PC-3 (cell line): ENCODE measurements around the gene EHD4. TPM values are rescaled to one million over a fixed set of nuclear protein-coding genes. Genes with fewer than 3 reads are reported as not detected.

Experiments
- ATAC-seq: fragments of 200-7000 bp; cut with Tn5 transposase; 2 replicates; pipeline ENCODE4 v1.9.1; 2020; ENCODE audit warnings: mild to moderate bottlenecking, moderate library complexity
- BruUV-seq: library from RNA; stranded (reverse); fragments of 400-500 nt; replicated peaks from 2 replicates; lab custom pipeline; 2021; lab: Mats Ljungman, UMichigan
- CTCF ChIA-PET: fragments of 300-600 bp; sonication (Branson Sonifier 250); formaldehyde crosslinking; loops from one replicate; lab custom pipeline; 2022; ENCODE audit warnings: antibody characterized with exemption; lab: Charles Lee
- POLR2A ChIA-PET: fragments of 300-600 bp; sonication (Branson Sonifier 250); formaldehyde crosslinking; loops from one replicate; lab custom pipeline; 2022; ENCODE audit warnings: antibody characterized with exemption; ENCODE audit not compliant: unreplicated experiment; lab: Charles Lee
- DNase-seq: peaks from one replicate; pipeline ENCODE4 v3.0.0-alpha.2; 2015
- H2AFZ ChIP-seq: fragments of 300-600 bp; sonication (generic); 2 replicates; pipeline ENCODE4 v1.6.0; 2016; ENCODE audit warnings: antibody characterized with exemption, low read length
- H3F3A ChIP-seq: fragments of 300-600 bp; sonication (generic); one replicate; pipeline ENCODE4 v1.6.0; 2017; ENCODE audit warnings: antibody characterized with exemption, low read length, control low read depth, mild to moderate bottlenecking; ENCODE audit not compliant: unreplicated experiment
- H3K27ac ChIP-seq: fragments of 300-600 bp; sonication (generic); 2 replicates; pipeline ENCODE4 v1.5.1; 2016; ENCODE audit warnings: mild to moderate bottlenecking, low read length
- H3K27me3 ChIP-seq: fragments of 300-600 bp; sonication (generic); 2 replicates; pipeline ENCODE4 v1.6.1; 2016; ENCODE audit warnings: low read length, mixed read lengths
- H3K36me3 ChIP-seq: fragments of 300-600 bp; sonication (generic); 2 replicates; pipeline ENCODE4 v1.6.1; 2016; ENCODE audit warnings: low read depth, mixed run types, low read length, mixed read lengths
- H3K4me1 ChIP-seq: fragments of 300-600 bp; sonication (generic); 2 replicates; pipeline ENCODE4 v1.5.1; 2016; ENCODE audit warnings: low read length; ENCODE audit not compliant: insufficient read depth
- H3K4me2 ChIP-seq: fragments of 300-600 bp; sonication (generic); 2 replicates; pipeline ENCODE4 v1.6.0; 2016; ENCODE audit warnings: low read length
- H3K4me3 ChIP-seq: fragments of 300-600 bp; sonication (generic); 2 replicates; pipeline ENCODE4 v1.5.1; 2016; ENCODE audit warnings: mild to moderate bottlenecking, low read length, mixed read lengths
- H3K79me2 ChIP-seq: fragments of 300-600 bp; sonication (generic); 2 replicates; pipeline ENCODE4 v1.6.1; 2017; ENCODE audit warnings: low read length, mixed read lengths
- H3K9ac ChIP-seq: fragments of 300-600 bp; sonication (generic); 2 replicates; pipeline ENCODE4 v1.6.0; 2016; ENCODE audit warnings: mild to moderate bottlenecking, low read length
- H3K9me2 ChIP-seq: fragments of 300-600 bp; sonication (generic); replicated peaks from 2 replicates; pipeline ENCODE4 v1.6.1; 2016; ENCODE audit warnings: mixed run types, low read length, mixed read lengths
- H3K9me3 ChIP-seq: fragments of 300-600 bp; sonication (generic); 2 replicates; pipeline ENCODE4 v1.6.1; 2016; ENCODE audit warnings: low read length, mixed read lengths
- H4K20me1 ChIP-seq: fragments of 300-600 bp; sonication (generic); 2 replicates; pipeline ENCODE4 v1.6.1; 2016; ENCODE audit warnings: low read length, mixed read lengths
- CTCF ChIP-seq: fragments of 300-600 bp; sonication (generic); conservative IDR thresholded peaks from 2 replicates; pipeline ENCODE4 v1.5.1; 2017; ENCODE audit warnings: antibody characterized with exemption, low read depth, mild to moderate bottlenecking, low read length
- EZH2 ChIP-seq: fragments of 300-600 bp; sonication (generic); IDR thresholded peaks from one replicate; pipeline ENCODE4 v1.6.1; 2017; ENCODE audit warnings: antibody characterized with exemption, mild to moderate bottlenecking, low read length; ENCODE audit not compliant: unreplicated experiment
- EZH2phosphoT487 ChIP-seq: fragments of 300-600 bp; sonication (generic); IDR thresholded peaks from 2 replicates; pipeline ENCODE4 v1.6.1; 2018; ENCODE audit warnings: mild to moderate bottlenecking, antibody characterized with exemption, low read length, borderline replicate concordance
- intact Hi-C: fragments of 100-400 bp; cut with micrococcal nuclease; formaldehyde crosslinking; loops from 2 replicates; pipeline ENCODE4 v1.9.0; 2023
- total RNA-seq: library from RNA; depleted of rRNA; stranded (reverse); fragments of >200 nt; gene quantifications from 2 replicates; pipeline ENCODE4 v1.2.3, GENCODE V29; 2014

EHD4 gene
- total RNA-seq, 1 experiment from 2014 or later = 57.8 TPM

GRCh38 chr15:41892621-41893421, 79.5 kb downstream of the EHD4 start:
- intact Hi-C loops = no loop called here
- Histone ChIP-seq H3K4me3 (no peak overlapping the region), H3K9me2 (no peaks in the 10 kb centered on the region), H3K27ac (no peak overlapping the region), H4K20me1 (no peaks in the 10 kb centered on the region), H3K9me3 (no peaks in the 10 kb centered on the region), H3K27me3 (no peaks in the 10 kb centered on the region), H3K36me3 (no peaks in the 10 kb centered on the region; the same call in 1 of the 2 replicates), H2AFZ (no peak overlapping the region), H3K4me2 (no peak overlapping the region), H3F3A (no peaks in the 10 kb centered on the region), H3K4me1 (peaks cover 20% of the 10 kb centered on the region), H3K79me2 (no peaks in the 10 kb centered on the region), H3K9ac (no peak overlapping the region)
- no peak for TF ChIP-seq EZH2
- no peak for TF ChIP-seq CTCF
- TF ChIP-seq EZH2phosphoT487 = no peak
- no TSS peak for BruUV-seq
- ATAC-seq (no peak), DNase-seq (no peak)
- POLR2A ChIA-PET = no interaction called here
- CTCF ChIA-PET = interaction anchor here (0.6 kb wide), 1 partner anchor 197 kb away, joined by 4 read pairs; no protein-coding TSS in a partner anchor

GRCh38 chr15:41891946-41892345, 80.4 kb downstream of the EHD4 start:
- Histone ChIP-seq H3K9ac (no peak overlapping the region), H4K20me1 (no peaks in the 10 kb centered on the region), H3K79me2 (no peaks in the 10 kb centered on the region), H3K4me1 (peaks cover 20% of the 10 kb centered on the region), H3K9me2 (no peaks in the 10 kb centered on the region), H2AFZ (no peak overlapping the region), H3K4me3 (no peak overlapping the region), H3K27me3 (no peaks in the 10 kb centered on the region), H3K4me2 (no peak overlapping the region), H3K36me3 (no peaks in the 10 kb centered on the region; the same call in 1 of the 2 replicates), H3K27ac (no peak overlapping the region), H3F3A (no peaks in the 10 kb centered on the region), H3K9me3 (no peaks in the 10 kb centered on the region)
- CTCF ChIA-PET = no interaction called here
- ATAC-seq = no peak
- POLR2A ChIA-PET = no interaction called here
- BruUV-seq = no TSS peak
- no peak for TF ChIP-seq EZH2phosphoT487
- TF ChIP-seq EZH2 = no peak
- TF ChIP-seq CTCF = no peak
- intact Hi-C loops = no loop called here
- no peak for DNase-seq

- TF ChIP-seq EZH2phosphoT487 (no peak), CTCF (no peak), EZH2 (no peak)
- Histone ChIP-seq H3K27me3 (no peaks in the 10 kb centered on the region), H3K4me2 (no peak overlapping the region), H3K9me3 (no peaks in the 10 kb centered on the region), H3F3A (no peaks in the 10 kb centered on the region), H3K9ac (no peak overlapping the region), H3K9me2 (no peaks in the 10 kb centered on the region), H3K4me3 (no peak overlapping the region), H2AFZ (no peak overlapping the region), H4K20me1 (no peaks in the 10 kb centered on the region), H3K79me2 (no peaks in the 10 kb centered on the region), H3K27ac (no peak overlapping the region), H3K36me3 (no peaks in the 10 kb centered on the region; the same call in 1 of the 2 replicates), H3K4me1 (peaks cover 20% of the 10 kb centered on the region)
- BruUV-seq = no TSS peak
- DNase-seq (no peak), ATAC-seq (no peak)
- intact Hi-C loops = no loop called here
- POLR2A ChIA-PET = no interaction called here
- CTCF ChIA-PET = no interaction called here
Measured at GRCh38 chr15:41891226-41891625, 81.1 kb downstream of the EHD4 start.
